ENCODE measurements around the gene WDR90.
A peak's percentile ranks its signal among the peaks of the same experiment; 100 is the strongest.

WDR90 gene

DNA sequence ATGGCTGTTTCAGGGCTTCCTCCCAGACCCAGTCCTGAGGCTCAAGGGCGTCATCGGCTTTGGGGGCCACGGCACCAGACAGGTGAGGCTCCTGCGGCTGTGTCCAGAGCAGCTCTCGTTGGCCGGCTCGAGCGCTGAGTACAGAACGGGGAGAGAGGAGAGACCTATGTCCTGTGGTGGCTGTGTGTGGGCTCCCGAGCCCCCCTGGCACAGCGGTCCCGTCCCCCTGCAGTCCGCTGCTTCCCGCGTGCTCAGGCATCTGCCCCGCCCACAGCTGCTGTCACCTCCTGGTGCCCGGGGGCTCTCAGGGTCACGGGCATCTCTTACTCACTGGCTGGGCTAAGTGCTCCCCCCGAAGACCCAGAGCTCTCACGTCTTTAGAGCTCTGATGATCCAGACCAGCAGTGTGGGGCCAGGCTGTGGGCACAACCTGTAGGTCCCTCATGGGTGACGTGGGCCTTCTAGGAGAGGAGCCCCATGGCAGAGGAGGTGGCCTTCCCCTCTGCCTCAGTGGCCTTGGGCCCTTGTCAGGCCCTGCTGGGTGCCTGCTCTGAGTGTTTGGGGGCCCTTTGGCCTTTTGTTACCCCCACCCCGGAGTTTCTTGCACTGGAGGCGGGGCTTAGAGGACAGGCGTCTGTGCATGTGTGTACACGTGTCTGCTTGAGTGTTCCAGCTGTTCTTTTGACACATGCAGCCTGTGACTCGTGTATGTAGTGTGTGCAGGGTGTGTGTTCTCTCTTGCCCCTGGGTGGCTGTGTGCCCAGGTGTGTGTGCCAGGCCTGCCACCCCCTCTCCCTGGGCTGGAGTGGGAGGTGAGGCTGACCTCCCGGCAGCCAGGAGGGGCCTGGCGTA is 3.5 kb downstream of the WDR90 start:
- no peak overlapping the region for H3K4me3 ChIP-seq (ENCODE audit: low read length)
- DNase-seq (ENCODE audit: low read depth, low spot score) = no peak

DNA sequence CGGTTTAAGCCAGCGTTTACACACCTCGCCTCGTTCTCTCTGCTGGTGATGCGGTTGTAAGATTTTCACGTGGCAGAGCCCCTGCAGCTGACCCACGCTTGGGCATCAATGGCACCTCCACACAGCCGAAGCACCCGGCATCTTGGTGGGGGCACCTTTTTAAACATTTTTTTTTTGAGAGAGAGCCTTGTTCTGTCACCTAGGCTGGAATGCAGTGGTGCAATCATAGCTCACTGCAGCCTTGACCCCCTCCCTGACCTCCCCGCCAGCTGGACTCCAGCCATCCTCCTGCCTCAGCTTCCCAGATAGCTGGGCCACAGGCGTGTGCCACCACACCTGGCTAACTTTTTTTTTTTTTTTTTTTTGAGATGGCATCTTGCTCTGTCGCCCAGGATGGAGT is 4.9 kb downstream of the WDR90 start:
- no peak for DNase-seq (ENCODE audit: low read depth, low spot score)

DNA sequence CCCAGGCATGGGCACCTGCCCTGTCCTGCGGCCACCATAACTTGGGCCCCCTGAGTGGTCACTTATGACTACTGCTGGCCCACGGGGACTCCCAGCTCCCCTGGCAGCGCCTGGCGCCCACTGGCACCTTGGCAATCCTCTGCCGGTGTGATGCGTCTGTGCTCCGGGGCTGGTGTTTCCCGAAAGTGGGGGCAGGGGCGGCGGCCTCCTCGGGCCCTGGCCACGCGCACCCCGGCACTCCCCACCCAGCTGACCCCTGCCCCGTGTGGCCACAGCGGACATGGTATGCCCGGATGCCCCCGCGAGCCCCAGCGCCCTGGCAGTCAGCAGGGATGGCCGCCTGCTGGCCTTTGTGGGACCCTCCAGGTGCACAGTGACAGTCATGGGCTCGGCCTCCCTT is 8.3 kb downstream of the WDR90 start:
- no peak for DNase-seq (ENCODE audit: low read depth, low spot score)
- H3K4me3 ChIP-seq (ENCODE audit: low read length) = no peak overlapping the region

More for the DNA sequence above, 4.9 kb downstream of the WDR90 start:
- H3K4me3 ChIP-seq (ENCODE audit: low read length) = no peak overlapping the region

DNA sequence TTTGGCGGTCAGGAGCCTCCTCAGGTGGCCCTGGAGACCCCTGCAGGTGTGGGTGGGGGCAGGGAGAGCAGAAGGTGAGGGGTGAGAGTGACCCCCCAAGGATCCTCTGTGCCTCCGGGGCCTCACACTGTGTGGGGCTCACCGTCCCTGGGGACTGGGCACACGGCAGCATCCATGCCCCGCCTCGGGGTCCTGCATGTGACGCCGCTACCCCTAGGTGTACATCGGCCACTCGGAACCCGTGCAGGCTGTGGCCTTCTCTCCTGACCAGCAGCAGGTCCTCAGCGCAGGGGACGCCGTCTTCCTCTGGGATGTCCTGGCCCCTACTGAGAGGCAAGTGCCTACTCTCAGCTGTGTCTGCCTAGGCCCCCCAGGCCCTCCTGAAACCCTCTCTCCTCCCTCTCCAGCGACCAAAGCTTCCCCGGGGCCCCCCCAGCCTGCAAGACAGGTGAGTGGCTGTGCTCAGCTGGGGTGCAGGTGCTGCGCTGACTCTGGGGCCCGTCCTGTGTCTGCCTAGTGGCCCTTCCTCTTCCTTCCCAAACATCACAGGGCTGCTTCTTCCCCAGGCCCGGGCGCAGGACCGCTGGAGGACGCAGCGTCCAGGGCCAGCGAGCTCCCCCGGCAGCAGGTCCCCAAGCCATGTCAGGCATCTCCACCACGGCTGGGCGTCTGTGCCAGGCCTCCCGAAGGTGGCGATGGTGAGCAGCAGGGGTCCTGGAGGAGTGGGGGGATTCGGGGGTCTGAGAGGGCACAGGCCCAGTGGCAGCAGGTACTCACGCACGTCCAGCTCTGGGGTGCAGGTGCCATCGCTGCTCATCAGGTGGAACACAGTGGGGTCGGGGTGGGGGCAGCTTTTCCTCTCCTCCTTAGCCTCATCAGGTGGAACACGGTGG is 9.8 kb downstream of the WDR90 start:
- H3K4me3 ChIP-seq (ENCODE audit: low read length) = no peak overlapping the region
- DNase-seq (ENCODE audit: low read depth, low spot score) = no peak

DNA sequence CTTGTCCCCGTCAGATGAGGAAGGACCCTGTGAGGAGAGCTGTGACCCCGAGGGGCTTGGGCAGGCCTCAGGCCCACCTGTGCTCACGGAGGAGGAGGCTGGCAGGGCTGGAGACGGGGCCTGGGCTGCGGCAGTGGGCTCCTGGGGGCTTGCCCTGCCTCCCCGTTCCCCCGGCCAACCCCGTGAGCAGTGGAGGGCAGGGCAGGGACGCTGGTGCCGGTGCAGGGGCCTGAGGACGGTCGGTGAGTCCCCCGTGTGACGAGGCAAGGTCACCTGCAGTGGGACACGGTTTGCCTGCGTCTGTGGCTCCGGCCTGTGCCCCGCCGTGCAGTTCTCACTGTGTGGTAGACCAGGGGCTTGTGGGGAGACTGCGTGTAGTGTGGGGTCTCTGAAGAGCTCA is 10.5 kb downstream of the WDR90 start:
- DNase-seq (ENCODE audit: low read depth, low spot score) = no peak
- no peak overlapping the region for H3K4me3 ChIP-seq (ENCODE audit: low read length)

DNA sequence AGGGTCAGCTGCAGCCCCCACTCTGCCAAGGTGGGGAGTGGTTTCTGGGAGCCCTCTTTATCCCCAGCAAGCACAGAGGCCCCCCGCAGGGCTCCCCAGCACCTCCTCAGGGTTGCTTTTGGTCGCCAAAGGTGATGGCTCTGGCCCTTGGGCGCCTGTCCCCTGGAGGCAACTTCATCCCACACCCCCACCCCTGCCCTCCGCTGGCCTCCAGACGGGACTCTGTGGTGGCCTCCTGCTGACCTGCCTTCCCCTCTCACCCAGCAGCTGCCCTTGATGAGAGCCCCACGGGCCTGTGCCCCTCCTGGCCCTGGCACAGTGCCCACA is 10.9 kb downstream of the WDR90 start:
- DNase-seq (ENCODE audit: low read depth, low spot score) = no peak

DNA sequence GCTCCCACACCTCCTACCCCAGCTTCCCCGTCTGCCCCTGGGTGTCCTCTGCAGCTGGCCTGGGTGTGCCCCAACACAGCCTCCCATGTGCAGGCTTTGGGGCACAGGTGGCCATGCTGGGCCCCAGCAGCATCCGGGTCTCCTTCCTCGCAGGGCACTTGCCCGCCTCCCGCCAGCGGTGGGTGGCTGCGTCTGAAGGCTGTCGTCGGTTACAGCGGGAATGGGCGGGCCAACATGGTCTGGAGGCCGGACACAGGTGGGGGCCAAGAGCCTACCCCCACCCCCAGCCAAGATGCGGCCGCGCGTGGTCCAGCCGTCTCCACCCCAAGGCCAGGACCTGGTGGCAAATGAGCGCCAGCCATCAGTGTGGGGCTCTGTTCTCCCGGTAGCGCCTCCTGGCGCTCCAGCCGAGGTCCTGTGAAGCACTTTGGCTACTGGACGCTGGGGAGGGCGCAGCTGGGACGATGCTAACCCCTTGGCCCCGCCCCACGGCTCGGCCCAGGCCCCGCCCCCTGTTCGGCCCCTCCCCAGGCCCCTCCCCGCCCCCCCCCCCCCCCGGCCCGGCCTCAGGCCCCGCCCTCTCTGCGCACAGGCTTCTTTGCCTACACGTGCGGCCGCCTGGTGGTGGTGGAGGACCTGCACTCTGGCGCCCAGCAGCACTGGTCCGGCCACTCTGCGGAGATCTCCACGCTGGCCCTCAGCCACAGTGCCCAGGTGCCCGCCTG is 11.5 kb downstream of the WDR90 start:
- no peak for DNase-seq (ENCODE audit: low read depth, low spot score)
- H3K4me3 ChIP-seq (ENCODE audit: low read length) = no peak overlapping the region

More for the DNA sequence above, 10.9 kb downstream of the WDR90 start:
- no peak overlapping the region for H3K4me3 ChIP-seq (ENCODE audit: low read length)

DNA sequence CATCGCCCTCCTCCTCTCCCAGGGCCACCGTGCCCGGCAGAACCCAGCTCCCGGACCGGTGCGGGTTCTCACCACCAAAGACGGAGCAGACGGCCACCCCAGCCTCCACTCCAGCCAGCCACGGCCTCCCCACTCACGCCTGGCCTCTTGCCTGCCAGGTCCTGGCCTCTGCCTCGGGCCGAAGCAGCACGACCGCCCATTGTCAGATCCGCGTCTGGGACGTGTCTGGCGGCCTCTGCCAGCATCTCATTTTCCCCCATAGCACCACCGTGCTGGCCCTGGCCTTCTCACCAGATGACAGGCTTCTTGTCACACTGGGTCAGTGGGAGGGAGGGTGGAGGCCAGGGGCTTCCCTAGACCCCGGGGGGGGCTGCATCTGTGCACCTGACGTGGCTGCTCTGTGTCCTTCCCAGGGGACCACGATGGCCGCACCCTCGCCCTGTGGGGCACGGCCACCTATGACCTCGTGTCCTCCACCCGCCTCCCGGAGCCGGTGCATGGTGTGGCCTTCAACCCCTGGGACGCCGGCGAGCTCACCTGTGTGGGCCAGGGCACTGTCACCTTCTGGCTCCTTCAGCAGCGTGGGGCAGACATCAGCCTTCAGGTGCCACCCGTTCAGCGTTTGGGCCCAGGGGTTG is 12.1 kb downstream of the WDR90 start:
- DNase-seq (ENCODE audit: low read depth, low spot score) = no peak
- H3K4me3 ChIP-seq (ENCODE audit: low read length) = no peak overlapping the region

DNA sequence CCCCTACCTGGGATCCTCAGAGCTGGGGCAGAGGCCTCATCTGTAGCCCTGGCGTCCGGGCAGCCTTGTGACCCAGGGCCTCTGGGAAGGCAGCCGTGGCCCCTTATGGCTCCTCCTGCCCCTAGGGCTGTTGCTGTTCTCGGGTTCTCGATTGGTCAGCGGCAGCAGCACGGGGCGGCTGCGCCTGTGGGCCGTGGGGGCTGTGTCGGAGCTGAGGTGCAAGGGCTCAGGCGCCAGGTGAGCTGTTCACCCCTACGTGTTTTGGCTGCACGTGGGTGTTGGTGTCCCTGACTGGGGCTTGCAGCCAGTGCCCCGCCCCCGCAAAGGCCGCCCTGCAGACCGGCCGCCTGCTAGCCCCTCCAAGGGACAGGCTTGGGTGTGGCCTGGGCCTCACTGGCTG is 12.9 kb downstream of the WDR90 start:
- DNase-seq (ENCODE audit: low read depth, low spot score) = no peak

DNA sequence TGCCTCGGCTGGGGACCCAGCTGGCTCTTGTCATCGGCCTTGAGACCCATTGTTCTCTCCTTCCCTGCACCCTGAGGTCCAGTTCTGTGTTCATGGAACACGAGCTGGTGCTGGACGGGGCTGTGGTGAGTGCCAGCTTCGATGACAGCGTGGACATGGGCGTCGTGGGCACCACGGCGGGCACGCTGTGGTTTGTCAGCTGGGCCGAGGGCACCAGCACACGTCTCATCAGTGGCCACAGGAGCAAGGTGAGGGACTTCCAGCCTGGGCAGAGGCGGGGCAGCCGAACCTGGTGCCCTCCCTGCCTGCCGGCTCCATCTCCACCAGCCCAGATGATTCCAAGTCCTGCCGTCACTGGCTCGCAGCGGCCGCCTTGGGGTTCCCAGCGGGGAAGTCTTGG is 13.4 kb downstream of the WDR90 start:
- H3K4me3 ChIP-seq (ENCODE audit: low read length) = no peak overlapping the region
- DNase-seq (ENCODE audit: low read depth, low spot score) = no peak

More for the DNA sequence above, 12.9 kb downstream of the WDR90 start:
- H3K4me3 ChIP-seq (ENCODE audit: low read length) = no peak overlapping the region

DNA sequence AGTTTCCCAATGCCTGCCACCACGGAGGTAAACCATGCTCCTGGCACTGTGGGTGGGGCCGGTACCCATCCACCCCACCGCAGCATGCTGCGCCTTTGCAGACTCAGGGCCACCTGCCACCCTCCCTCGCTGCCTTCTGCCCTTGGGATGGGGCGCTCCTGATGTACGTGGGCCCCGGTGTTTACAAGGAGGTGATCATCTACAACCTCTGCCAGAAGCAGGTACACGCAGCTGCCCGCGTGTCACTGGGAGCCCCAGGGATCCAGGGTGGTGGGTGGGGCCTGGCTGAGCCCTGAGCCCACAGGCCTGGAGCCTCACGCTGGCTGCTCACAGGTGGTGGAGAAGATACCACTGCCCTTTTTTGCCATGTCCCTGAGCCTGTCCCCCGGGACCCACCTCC is 17.4 kb downstream of the WDR90 start:
- DNase-seq (ENCODE audit: low read depth, low spot score) = no peak

DNA sequence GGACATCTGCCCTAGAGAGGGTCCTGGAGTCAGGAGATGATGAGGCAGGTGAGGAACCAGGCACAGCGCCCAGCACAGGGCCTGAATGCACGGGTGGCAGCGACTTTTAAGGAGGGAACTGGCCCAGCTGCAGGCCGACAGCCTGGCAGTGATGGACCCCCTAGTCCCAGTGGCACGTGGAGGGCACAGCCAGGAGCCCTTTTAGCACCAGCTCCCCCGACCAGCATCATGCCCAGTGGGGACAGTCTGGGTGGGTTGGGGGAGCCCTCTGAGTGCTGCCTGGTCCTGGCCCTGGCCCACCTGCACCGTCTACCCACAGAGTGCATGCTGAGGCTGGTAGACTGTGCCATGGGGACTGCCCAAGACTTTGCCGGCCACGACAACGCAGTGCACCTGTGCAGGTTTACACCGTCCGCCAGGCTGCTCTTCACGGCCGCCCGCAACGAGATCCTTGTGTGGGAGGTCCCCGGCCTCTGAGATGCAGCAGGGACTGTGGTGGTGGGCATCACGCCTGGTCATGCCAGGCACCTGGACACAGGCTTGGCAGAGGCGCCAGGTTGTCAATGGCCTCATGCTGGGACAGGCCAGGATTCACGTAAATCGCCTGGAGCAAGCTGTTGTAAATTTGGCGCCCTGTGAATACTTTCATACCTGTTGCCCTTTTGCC is 18.1 kb downstream of the WDR90 start:
- peak overlapping the region; percentile 50 for H3K4me3 ChIP-seq (ENCODE audit: low read length)

More for the DNA sequence above, 17.4 kb downstream of the WDR90 start:
- no peak overlapping the region for H3K4me3 ChIP-seq (ENCODE audit: low read length)

DNA sequence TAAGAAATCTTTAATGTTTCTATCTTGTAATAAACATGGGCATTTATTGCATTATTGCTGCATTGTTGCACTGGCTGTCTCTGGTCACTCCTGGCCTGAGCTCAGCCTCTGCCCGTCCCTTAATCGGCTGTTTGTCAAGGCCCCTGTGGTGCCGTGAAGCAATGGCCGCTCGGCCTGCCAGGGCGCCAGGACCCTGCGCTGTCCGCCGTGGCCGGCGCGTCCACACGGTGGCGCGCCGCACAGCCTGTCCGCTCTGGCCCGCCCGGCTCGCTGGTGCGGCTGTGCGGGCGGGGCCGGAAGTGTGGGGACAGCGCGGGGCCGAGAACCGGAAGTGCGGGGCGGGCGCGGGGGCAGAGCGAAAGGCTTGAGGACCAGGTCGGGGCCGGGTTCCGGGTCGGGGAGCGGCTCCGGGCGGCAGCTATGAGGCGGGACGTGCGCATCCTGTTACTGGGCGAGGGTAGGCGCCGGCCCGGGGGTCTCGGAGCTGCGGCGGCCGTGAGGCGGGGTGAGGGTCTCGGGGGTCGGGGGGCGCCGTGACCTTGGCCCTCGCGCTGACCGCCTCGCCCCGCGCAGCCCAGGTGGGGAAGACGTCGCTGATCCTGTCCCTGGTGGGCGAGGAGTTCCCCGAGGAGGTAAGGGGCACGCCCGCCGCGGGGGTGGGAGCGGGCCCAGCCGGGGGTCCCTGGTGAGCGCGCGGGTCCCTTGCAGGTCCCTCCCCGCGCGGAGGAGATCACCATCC is 18.8 kb downstream of the WDR90 start, which contains the start of gene RHOT2:
TSS of gene RHOT2 (plus strand) at position 353 of the 739 bp plus-strand sequence. CDS start at position 421, 68 bp downstream.
- DNase-seq (ENCODE audit: low read depth, low spot score) = peak; percentile 67
- peak within 1 kb of the TSS; percentile 76 for H3K4me3 ChIP-seq (ENCODE audit: low read length)

More for the DNA sequence above, 18.1 kb downstream of the WDR90 start:
- DNase-seq (ENCODE audit: low read depth, low spot score) = no peak

DNA sequence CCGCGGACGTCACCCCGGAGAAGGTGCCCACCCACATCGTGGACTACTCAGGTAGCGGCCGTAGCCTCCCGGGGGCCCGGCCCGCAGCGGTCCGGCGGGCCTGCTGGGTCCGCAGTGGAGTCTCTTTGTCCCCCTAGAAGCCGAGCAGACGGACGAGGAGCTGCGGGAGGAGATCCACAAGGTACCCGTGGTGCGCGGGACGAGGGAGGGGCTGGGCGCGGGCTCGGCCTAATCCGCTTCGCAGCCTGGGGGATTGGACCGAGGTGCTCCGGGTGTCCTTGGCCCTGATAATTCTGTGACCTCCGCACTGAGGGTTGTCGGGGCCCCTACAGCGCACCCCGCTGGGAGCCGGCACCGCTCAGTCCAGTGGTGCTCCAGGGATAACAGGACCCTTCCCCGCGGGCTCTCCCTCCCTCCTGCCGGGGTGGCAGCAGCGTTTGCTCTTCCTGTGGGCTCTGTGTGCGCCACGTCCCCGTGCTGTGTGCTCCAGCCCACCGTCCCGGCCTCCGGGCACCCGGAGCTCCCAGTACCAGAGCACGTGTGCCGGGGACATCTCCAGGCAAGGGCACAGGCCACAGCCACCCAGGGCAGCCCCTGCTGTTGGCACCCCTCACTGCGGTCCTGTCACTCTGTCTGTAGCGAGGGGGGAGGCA is 19.5 kb downstream of the WDR90 start:
- DNase-seq (ENCODE audit: low read depth, low spot score) = no peak
- H3K4me3 ChIP-seq (ENCODE audit: low read length) = peak overlapping the region; percentile 76

DNA sequence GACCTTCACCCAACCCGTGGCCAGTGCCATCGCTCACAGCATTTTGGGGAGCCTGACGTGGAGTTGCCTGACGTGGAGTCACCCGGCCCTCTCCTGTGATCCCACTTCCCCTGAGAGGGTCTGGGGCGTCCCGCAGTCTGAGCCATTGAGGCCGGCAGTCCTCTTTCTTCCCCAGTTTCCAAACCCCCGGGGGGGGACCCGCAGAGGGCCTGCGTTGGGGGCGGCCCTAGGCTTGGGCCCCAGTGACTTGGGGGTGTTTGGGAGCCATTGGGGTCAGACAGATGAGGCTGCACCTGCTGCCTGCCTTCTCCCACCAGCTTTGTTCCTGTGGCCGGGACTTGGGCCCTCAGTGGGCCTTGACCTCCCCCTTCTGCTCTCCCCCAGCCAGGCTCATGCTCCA is 20.5 kb downstream of the WDR90 start:
- no peak for DNase-seq (ENCODE audit: low read depth, low spot score)
- no peak overlapping the region for H3K4me3 ChIP-seq (ENCODE audit: low read length)

DNA sequence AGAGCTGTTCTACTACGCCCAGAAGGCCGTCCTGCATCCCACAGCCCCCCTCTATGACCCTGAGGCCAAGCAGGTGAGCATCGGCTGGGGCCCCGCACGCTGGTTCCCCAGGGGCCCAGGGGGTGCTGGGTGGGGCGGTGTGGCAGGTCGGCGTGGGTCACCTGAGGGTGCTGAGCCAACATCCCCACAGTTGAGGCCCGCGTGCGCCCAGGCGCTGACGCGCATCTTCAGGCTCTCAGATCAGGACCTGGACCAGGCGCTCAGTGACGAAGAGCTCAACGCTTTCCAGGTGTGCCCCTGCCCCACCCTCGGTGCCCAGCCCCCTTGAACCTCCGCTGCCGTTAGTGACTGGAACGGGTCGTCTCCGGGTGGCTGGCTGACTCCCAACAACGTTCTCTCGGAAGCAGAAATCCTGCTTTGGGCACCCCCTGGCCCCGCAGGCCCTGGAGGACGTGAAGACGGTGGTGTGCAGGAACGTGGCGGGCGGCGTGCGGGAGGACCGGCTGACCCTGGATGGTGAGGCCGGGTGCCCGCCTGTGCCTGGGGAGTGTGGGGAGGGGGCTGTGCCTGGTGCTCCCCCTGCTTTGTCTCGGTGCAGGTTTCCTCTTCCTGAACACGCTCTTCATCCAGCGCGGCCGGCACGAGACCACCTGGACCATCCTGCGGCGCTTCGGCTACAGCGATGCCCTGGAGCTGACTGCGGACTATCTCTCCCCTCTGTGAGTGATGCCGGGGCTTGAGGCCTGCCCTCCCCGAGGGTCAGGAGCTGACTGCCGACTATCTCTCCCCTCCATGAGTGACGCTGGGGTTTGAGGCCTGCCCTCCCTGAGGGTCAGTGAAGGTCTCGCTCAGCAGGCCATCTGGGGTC is 21.6 kb downstream of the WDR90 start:
- no peak overlapping the region for H3K4me3 ChIP-seq (ENCODE audit: low read length)
- no peak for DNase-seq (ENCODE audit: low read depth, low spot score)
